ENCODE measurements around the gene EGR2. TPM values are rescaled to one million over a fixed set of nuclear protein-coding genes. Genes with fewer than 3 reads are reported as not detected.

The EGR2 gene
- total and polyA plus RNA-seq, 10 of the 15 experiments (the other 5 are each of a cell fraction or from before 2014, with no cell fraction given), result 8.3 to 56.5 (median 16.2) TPM

DNA sequence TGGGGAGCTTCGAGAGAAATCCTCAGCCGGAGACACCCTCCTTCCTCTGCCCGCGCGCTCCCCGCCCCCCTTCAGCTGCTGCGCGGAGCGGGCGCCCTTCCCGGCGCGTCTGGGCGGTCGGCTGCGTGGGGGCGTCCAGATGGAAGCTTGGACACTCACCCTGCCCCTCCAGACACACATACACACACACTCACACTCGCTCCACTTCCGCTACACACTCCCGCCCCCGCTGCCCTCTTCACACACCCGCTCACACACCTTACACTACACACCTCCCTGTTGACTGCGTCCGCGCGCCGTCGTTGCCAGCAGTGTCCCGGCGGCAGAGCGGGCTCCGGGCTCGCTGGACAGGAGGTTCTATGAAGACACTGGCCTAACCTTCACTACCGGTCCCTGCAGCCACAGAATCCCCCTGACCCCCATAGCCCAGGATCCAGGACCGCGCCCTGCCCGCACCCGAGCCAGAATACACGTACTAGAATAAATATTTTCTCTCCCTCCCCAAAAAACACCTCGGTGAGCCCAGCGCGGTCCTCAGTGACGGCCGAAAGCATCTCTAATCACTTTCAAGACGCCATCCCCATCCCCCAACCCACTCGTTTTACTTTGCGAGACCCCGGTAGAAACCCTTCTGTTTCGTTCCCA, 1.1 kb upstream of the EGR2 start (continued):
- TF ChIP-seq NR2C2 (IDR thresholded peaks at IDR 0.05; ENCODE audit: borderline replicate concordance, control insufficient read depth, insufficient read length, low read depth) (no peak), RAD51 (IDR thresholded peaks at IDR 0.05) (no peak), STAT3 (IDR thresholded peaks at IDR 0.05; ENCODE audit: low read depth, low read length) (no peak), SUPT20H (IDR thresholded peaks at IDR 0.05; ENCODE audit: borderline replicate concordance, control insufficient read depth, low read depth, low read length) (no peak), ZBTB33 (IDR thresholded peaks at IDR 0.05) (no peak), FOXM1 (IDR thresholded peaks at IDR 0.05; ENCODE audit: low read depth, low read length) (no peak), FOXK2 (IDR thresholded peaks at IDR 0.05) (no peak), SREBF2 (IDR thresholded peaks at IDR 0.05; ENCODE audit: low read length) (no peak), CREB1 (IDR thresholded peaks at IDR 0.05; ENCODE audit: low read depth) (no peak; the same call in 1 of the 2 replicates), SRF (IDR thresholded peaks at IDR 0.05; ENCODE audit: low read depth in 2 of 2, low read length in 2 of 2) (no peak), MYC (IDR thresholded peaks at IDR 0.05; ENCODE audit: insufficient read depth, insufficient read length, insufficient replicate concordance, low read length, severe bottlenecking) (peak; percentile 14), ZNF24 (IDR thresholded peaks at IDR 0.05) (no peak)
- TF ChIP-seq, protein P1, sequence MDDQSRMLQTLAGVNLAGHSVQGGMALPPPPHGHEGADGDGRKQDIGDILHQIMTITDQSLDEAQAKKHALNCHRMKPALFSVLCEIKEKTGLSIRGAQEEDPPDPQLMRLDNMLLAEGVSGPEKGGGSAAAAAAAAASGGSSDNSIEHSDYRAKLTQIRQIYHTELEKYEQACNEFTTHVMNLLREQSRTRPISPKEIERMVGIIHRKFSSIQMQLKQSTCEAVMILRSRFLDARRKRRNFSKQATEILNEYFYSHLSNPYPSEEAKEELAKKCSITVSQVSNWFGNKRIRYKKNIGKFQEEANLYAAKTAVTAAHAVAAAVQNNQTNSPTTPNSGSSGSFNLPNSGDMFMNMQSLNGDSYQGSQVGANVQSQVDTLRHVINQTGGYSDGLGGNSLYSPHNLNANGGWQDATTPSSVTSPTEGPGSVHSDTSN (IDR thresholded peaks at IDR 0.05; ENCODE audit: insufficient replicate concordance, low read depth, low read length), result peak; percentile 1
- TF ChIP-seq, protein P2, sequence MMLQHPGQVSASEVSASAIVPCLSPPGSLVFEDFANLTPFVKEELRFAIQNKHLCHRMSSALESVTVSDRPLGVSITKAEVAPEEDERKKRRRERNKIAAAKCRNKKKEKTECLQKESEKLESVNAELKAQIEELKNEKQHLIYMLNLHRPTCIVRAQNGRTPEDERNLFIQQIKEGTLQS (IDR thresholded peaks at IDR 0.05; ENCODE audit: borderline replicate concordance, extremely low read depth, low read depth, low read length), result no peak
- TF ChIP-seq, protein P3, sequence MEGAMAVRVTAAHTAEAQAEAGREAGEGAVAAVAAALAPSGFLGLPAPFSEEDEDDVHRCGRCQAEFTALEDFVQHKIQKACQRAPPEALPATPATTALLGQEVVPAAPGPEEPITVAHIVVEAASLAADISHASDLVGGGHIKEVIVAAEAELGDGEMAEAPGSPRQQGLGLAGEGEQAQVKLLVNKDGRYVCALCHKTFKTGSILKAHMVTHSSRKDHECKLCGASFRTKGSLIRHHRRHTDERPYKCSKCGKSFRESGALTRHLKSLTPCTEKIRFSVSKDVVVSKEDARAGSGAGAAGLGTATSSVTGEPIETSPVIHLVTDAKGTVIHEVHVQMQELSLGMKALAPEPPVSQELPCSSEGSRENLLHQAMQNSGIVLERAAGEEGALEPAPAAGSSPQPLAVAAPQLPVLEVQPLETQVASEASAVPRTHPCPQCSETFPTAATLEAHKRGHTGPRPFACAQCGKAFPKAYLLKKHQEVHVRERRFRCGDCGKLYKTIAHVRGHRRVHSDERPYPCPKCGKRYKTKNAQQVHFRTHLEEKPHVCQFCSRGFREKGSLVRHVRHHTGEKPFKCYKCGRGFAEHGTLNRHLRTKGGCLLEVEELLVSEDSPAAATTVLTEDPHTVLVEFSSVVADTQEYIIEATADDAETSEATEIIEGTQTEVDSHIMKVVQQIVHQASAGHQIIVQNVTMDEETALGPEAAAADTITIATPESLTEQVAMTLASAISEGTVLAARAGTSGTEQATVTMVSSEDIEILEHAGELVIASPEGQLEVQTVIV (IDR thresholded peaks at IDR 0.05; ENCODE audit: borderline replicate concordance, partially characterized antibody), result no peak
- TF ChIP-seq, protein P4, sequence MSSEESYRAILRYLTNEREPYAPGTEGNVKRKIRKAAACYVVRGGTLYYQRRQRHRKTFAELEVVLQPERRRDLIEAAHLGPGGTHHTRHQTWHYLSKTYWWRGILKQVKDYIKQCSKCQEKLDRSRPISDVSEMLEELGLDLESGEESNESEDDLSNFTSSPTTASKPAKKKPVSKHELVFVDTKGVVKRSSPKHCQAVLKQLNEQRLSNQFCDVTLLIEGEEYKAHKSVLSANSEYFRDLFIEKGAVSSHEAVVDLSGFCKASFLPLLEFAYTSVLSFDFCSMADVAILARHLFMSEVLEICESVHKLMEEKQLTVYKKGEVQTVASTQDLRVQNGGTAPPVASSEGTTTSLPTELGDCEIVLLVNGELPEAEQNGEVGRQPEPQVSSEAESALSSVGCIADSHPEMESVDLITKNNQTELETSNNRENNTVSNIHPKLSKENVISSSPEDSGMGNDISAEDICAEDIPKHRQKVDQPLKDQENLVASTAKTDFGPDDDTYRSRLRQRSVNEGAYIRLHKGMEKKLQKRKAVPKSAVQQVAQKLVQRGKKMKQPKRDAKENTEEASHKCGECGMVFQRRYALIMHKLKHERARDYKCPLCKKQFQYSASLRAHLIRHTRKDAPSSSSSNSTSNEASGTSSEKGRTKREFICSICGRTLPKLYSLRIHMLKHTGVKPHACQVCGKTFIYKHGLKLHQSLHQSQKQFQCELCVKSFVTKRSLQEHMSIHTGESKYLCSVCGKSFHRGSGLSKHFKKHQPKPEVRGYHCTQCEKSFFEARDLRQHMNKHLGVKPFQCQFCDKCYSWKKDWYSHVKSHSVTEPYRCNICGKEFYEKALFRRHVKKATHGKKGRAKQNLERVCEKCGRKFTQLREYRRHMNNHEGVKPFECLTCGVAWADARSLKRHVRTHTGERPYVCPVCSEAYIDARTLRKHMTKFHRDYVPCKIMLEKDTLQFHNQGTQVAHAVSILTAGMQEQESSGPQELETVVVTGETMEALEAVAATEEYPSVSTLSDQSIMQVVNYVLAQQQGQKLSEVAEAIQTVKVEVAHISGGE (CRISPR knock-in tag; IDR thresholded peaks at IDR 0.05), result no peak

Measured in GM12878 (cell line).